GM23338 (cell line): ENCODE measurements around the gene ZDHHC8. TPM values are rescaled to one million over a fixed set of nuclear protein-coding genes. Genes with fewer than 3 reads are reported as not detected.

ENCODE experiments used
- CREB1 ChIP-seq: fragments of 250-450 bp; sonication (Bioruptor Pico); IDR thresholded peaks from 2 replicates; pipeline ENCODE4 v1.5.0; 2020; ENCODE audit warnings: low read depth, mild to moderate bottlenecking, moderate library complexity
- CTCF ChIP-seq, 2 experiments: fragments of 200-600 bp in 1 of 2; sonication (generic) in 1 of 2; conservative IDR thresholded peaks; 2 replicates each; pipeline versions ENCODE4 v1.5.1 to v1.6.1; 2016 to 2017; ENCODE audit warnings: antibody characterized with exemption in 2 of 2, low read depth in 2 of 2, mild to moderate bottlenecking in 2 of 2, moderate library complexity in 1 of 2
- EZH2 ChIP-seq: fragments of 200-600 bp; sonication (generic); IDR thresholded peaks from one replicate; pipeline ENCODE4 v1.8.0; 2017; ENCODE audit warnings: antibody characterized with exemption, mild to moderate bottlenecking, low read depth; ENCODE audit not compliant: unreplicated experiment
- JUNB ChIP-seq: IDR thresholded peaks from one replicate; pipeline ENCODE4 v1.6.1; 2016; ENCODE audit warnings: antibody characterized with exemption; ENCODE audit not compliant: unreplicated experiment
- NANOG ChIP-seq: IDR thresholded peaks from 2 replicates; pipeline ENCODE4 v1.6.1; 2016; ENCODE audit warnings: antibody characterized with exemption, borderline replicate concordance
- POLR2AphosphoS5 ChIP-seq: IDR thresholded peaks from 2 replicates; pipeline ENCODE4 v1.6.1; 2016; ENCODE audit warnings: antibody characterized with exemption, low read depth
- STAT1 ChIP-seq: IDR thresholded peaks from one replicate; pipeline ENCODE4 v1.6.1; 2016; ENCODE audit warnings: antibody characterized with exemption; ENCODE audit not compliant: unreplicated experiment
- ZNF114 ChIP-seq: fragments of 250-450 bp; sonication (Bioruptor Pico); IDR thresholded peaks from 2 replicates; pipeline ENCODE4 v1.5.0; 2020; ENCODE audit warnings: mild to moderate bottlenecking, moderate library complexity
- ZNF331 ChIP-seq: fragments of 250-450 bp; sonication (Bioruptor Pico); IDR thresholded peaks from 2 replicates; pipeline ENCODE4 v1.5.0; 2020; ENCODE audit warnings: low read depth, mild to moderate bottlenecking, moderate library complexity
- ZNF462 ChIP-seq: fragments of 250-450 bp; sonication (Bioruptor Pico); IDR thresholded peaks from 2 replicates; pipeline ENCODE4 v1.5.0; 2020; ENCODE audit warnings: mild to moderate bottlenecking, moderate library complexity
- polyA plus RNA-seq: library from polyadenylated mRNA; unstranded; fragments of >200 nt; fragmentation: Nextera tagmentation; extraction: Ambion mirVana; gene quantifications from 2 replicates; pipeline ENCODE4 v1.2.1, GENCODE V29; 2016
- total RNA-seq: library from RNA; depleted of rRNA; stranded (reverse); fragments of >200 nt; shearing (Covaris generic); gene quantifications from 2 replicates; pipeline ENCODE4 v1.2.3, GENCODE V29; 2014

ZDHHC8 gene
- total and polyA plus RNA-seq, 2 experiments from 2014 or later: 13.7 to 47.6 TPM

- TF ChIP-seq ZNF462 (CRISPR knock-in tag) (no peak), POLR2AphosphoS5 (no peak), ZNF114 (CRISPR knock-in tag) (no peak), NANOG (no peak), ZNF331 (no peak), STAT1 (no peak), CREB1 (CRISPR knock-in tag) (no peak), EZH2 (no peak), JUNB (no peak), CTCF (conservative IDR thresholded peaks at IDR 0.05; ENCODE audit: low read depth in 2 of 2) (no peak)
Observed at GRCh38 chr22:20106205-20106848, 25.3 kb upstream of the ZDHHC8 start (continued).
